B cell (primary cell): ENCODE results near the gene SLC12A7. TPM values are rescaled to one million over a fixed set of nuclear protein-coding genes. Genes with fewer than 3 reads are reported as not detected.

Source experiments
- ATAC-seq: fragments of 200-7000 bp; cut with Tn5 transposase; one replicate; pipeline ENCODE4 v1.10.0; 2021; ENCODE audit warnings: low read depth, mild to moderate bottlenecking, moderate number of reproducible peaks, moderate library complexity
- CTCF ChIA-PET: fragments of 350-600 bp; sonication (Branson Sonifier 250); formaldehyde crosslinking; loops from one replicate; lab custom pipeline; 2021; ENCODE audit warnings: antibody characterized with exemption, inconsistent platforms; lab: Charles Lee
- POLR2A ChIA-PET: fragments of 350-600 bp; sonication (Branson Sonifier 250); formaldehyde crosslinking; loops from one replicate; lab custom pipeline; 2021; ENCODE audit warnings: antibody characterized with exemption; lab: Charles Lee
- DNase-seq: peaks from one replicate; pipeline ENCODE4 v3.0.0; 2013
- H2AFZ ChIP-seq: 2 replicates; pipeline ENCODE4 v1.6.1; 2012; ENCODE audit warnings: mild to moderate bottlenecking, low read depth, low read length; ENCODE audit not compliant: insufficient read depth, poor library complexity, severe bottlenecking
- H3K27ac ChIP-seq, 2 donors: 1 replicate in 1 of 2; 2 replicates in 1 of 2; pipeline ENCODE4 v1.5.1; 2012 to 2013; ENCODE audit warnings: low read length in 2 of 2, mild to moderate bottlenecking in 2 of 2, moderate library complexity in 1 of 2
- H3K27me3 ChIP-seq, 4 experiments: fragments of 200-600 bp in 1 of 4; sonication (generic) in 1 of 4; replicated peaks in 1 of 4; 1 replicate in 2 of 4; 2 replicates in 2 of 4; pipeline versions ENCODE4 v1.6.1 to v1.7.0; 2013 to 2016; ENCODE audit warnings: low read length in 3 of 4, mild to moderate bottlenecking in 2 of 4, mixed read lengths in 1 of 4, moderate library complexity in 1 of 4; ENCODE audit not compliant: insufficient read depth in 4 of 4, control insufficient read depth in 3 of 4; ENCODE audit errors: control extremely low read depth in 1 of 4
- H3K36me3 ChIP-seq, 2 experiments: replicated peaks in 1 of 2; 1 replicate in 1 of 2; 2 replicates in 1 of 2; pipeline versions ENCODE4 v1.6.1 to v1.7.1; 2013; ENCODE audit warnings: low read length in 1 of 2; ENCODE audit not compliant: insufficient read depth in 2 of 2, control insufficient read depth in 1 of 2; ENCODE audit errors: control extremely low read depth in 1 of 2, extremely low read depth in 1 of 2
- H3K4me1 ChIP-seq, 2 donors: fragments of 200-600 bp in 1 of 2; sonication (generic) in 1 of 2; 1 replicate in 1 of 2; 2 replicates in 1 of 2; pipeline versions ENCODE4 v1.5.1 to v1.6.1; 2013 to 2017; ENCODE audit warnings: low read length in 2 of 2; ENCODE audit not compliant: control insufficient read depth in 2 of 2, insufficient read depth in 2 of 2
- H3K4me2 ChIP-seq: replicated peaks from 2 replicates; pipeline ENCODE3; 2012; ENCODE audit warnings: mild to moderate bottlenecking, low read depth, low read length; ENCODE audit not compliant: poor library complexity, severe bottlenecking
- H3K4me3 ChIP-seq, 5 experiments: fragments of 200-600 bp in 1 of 5; sonication (generic) in 1 of 5; 1 replicate in 3 of 5; 2 replicates in 2 of 5; pipeline versions ENCODE4 v1.5.1 to v1.7.0; 2011 to 2016; ENCODE audit warnings: low read length in 4 of 5, mild to moderate bottlenecking in 4 of 5, low read depth in 2 of 5, control low read depth in 1 of 5, moderate library complexity in 1 of 5; ENCODE audit not compliant: insufficient read depth in 1 of 5; ENCODE audit errors: control extremely low read depth in 1 of 5, extremely low read depth in 1 of 5
- H3K79me2 ChIP-seq: fragments of 200-600 bp; sonication (generic); one replicate; pipeline ENCODE4 v1.6.0; 2016; ENCODE audit warnings: low read length; ENCODE audit not compliant: control insufficient read depth, insufficient read depth
- H3K9ac ChIP-seq: fragments of 200-600 bp; sonication (generic); 2 replicates; pipeline ENCODE4 v1.6.1; 2017; ENCODE audit warnings: mild to moderate bottlenecking, low read length, moderate library complexity
- H3K9me3 ChIP-seq, 3 donors: one replicate each; pipeline versions ENCODE4 v1.6.1 to v1.7.1; 2013; ENCODE audit warnings: low read length in 2 of 3; ENCODE audit not compliant: control insufficient read depth in 2 of 3, insufficient read depth in 1 of 3; ENCODE audit errors: control extremely low read depth in 1 of 3
- H4K20me1 ChIP-seq: 2 replicates; pipeline ENCODE4 v1.6.0; 2012; ENCODE audit warnings: mild to moderate bottlenecking, low read length; ENCODE audit not compliant: insufficient read depth, control insufficient read depth, poor library complexity, severe bottlenecking
- H3K27ac Mint-ChIP-seq: one replicate; pipeline ENCODE4 v1.8.0; 2021; ENCODE audit warnings: mixed read lengths
- H3K27me3 Mint-ChIP-seq: one replicate; pipeline ENCODE4 v1.8.0; 2021; ENCODE audit warnings: mixed read lengths
- H3K4me1 Mint-ChIP-seq: one replicate; pipeline ENCODE4 v1.8.0; 2021; ENCODE audit warnings: mixed read lengths
- H3K4me3 Mint-ChIP-seq: one replicate; pipeline ENCODE4 v1.8.0; 2021; ENCODE audit warnings: mixed read lengths
- H3K9me3 Mint-ChIP-seq: one replicate; pipeline ENCODE4 v1.8.0; 2022; ENCODE audit warnings: mixed read lengths; ENCODE audit not compliant: insufficient read depth
- CTCF ChIP-seq: fragments of 200-600 bp; IDR thresholded peaks from one replicate; pipeline ENCODE4 v1.8.0; 2022; ENCODE audit warnings: antibody characterized with exemption, mild to moderate bottlenecking
- EZH2 ChIP-seq: IDR thresholded peaks from 2 replicates; pipeline ENCODE4 v1.6.1; 2012; ENCODE audit warnings: borderline replicate concordance, low read depth, mild to moderate bottlenecking, moderate library complexity, low read length; ENCODE audit not compliant: insufficient read depth, poor library complexity, severe bottlenecking
- WGBS: methylation state at CpG from one replicate; pipeline ENCODE4 v1.1.5; 2013; ENCODE audit warnings: missing lambda C conversion rate; ENCODE audit not compliant: insufficient coverage; 5-methylcytosine and 5-hydroxymethylcytosine counted together
- intact Hi-C: fragments of 100-400 bp; cut with micrococcal nuclease; formaldehyde crosslinking; loops from one replicate; pipeline ENCODE4 v1.10.0; 2022
- polyA plus RNA-seq: library from polyadenylated mRNA; depleted of rRNA; stranded (reverse); fragments of >200 nt; gene quantifications from 2 replicates; pipeline ENCODE4 v1.2.3, GENCODE V29; 2012
- total RNA-seq, 2 donors: library from RNA; stranded (reverse); fragments of 120-200 nt in 1 of 2; gene quantifications; 1 replicate in 1 of 2; 2 replicates in 1 of 2; pipeline versions ENCODE4 v1.2.3 to v1.2.4, GENCODE V29; 2013 to 2022

Gene SLC12A7
- total and polyA plus RNA-seq, 2 donors (not counting 1 experiment from before 2014, with no cell fraction given), result 25.5 to 34.4 TPM

GRCh38 chr5:1155191-1156032 is 43.5 kb upstream of the SLC12A7 start:
- Histone ChIP-seq H3K4me2 (peak overlapping the region; percentile 81), H3K9me3 (peaks cover 0 to 21% (median 0%) of the 10 kb centered on the region in 3 donors), H3K4me1 (peaks cover 48 to 53% of the 10 kb centered on the region in 2 donors), H2AFZ (peak overlapping the region; percentile 40), H3K27me3 (peaks cover 0 to 33% (median 10%) of the 10 kb centered on the region in 4 experiments), H4K20me1 (no peaks in the 10 kb centered on the region), H3K9ac (peak overlapping the region; percentile 47), H3K36me3 (no peaks in the 10 kb centered on the region), H3K4me3 (peak overlapping the region in 4 of 5 experiments; percentile 35 to 52 (median 42)), H3K27ac (no peak overlapping the region), H3K79me2 (no peaks in the 10 kb centered on the region)
- DNase-seq (no peak), ATAC-seq (no peak)
- ChIA-PET CTCF (interaction anchor here (3.2 to 7.0 kb wide), 2 partner anchors 12 to 15 kb away, joined by 10 to 48 read pairs; no protein-coding TSS in a partner anchor), POLR2A (no interaction called here)
- peaks cover 28% of the 10 kb centered on the region for H3K27me3 Mint-ChIP-seq
- no peak for TF ChIP-seq EZH2
- no peak for TF ChIP-seq CTCF
- peaks cover 3% of the 10 kb centered on the region for H3K9me3 Mint-ChIP-seq
- peaks cover 45% of the 10 kb centered on the region for H3K4me1 Mint-ChIP-seq
- peak overlapping the region; percentile 67 for H3K27ac Mint-ChIP-seq
- intact Hi-C loops, result no loop called here
- WGBS, result 2% methylated on average over 98 of the region's 98 CpGs
- H3K4me3 Mint-ChIP-seq, result peak overlapping the region; percentile 60
